ENCODE results near the gene NR6A1.

DNA sequence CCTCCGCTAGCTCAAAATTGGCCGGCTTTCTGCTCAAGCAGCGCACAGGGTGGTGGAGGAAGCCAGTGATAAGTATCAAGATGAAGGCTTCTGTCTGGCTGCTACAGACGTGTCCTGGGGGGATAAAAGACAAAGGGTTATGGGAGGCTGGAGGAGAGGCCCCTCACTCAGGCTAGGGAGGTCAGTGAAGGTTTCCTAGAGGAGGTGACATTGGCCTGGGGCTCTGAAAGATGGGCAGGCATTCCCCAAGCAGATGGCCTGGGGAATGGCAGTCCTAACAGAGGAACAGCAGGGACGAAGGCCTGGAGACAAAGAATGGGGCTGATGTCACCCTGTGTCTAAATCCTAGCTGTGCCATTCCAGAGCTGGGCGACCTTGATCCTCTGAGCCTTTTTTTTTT is 38.1 kb upstream of the NR6A1 start:
- TF ChIP-seq CEBPB (IDR thresholded peaks at IDR 0.05; ENCODE audit: borderline replicate concordance, low read depth, low read length) (no peak), POLR2AphosphoS5 (IDR thresholded peaks at IDR 0.05; ENCODE audit: low read depth, low read length) (no peak), ZNF274 (CRISPR knock-in tag; IDR thresholded peaks at IDR 0.05) (no peak), CREB1 (IDR thresholded peaks at IDR 0.05) (no peak), CREB1 (CRISPR knock-in tag; IDR thresholded peaks at IDR 0.05) (no peak), ZFP36 (IDR thresholded peaks at IDR 0.05; ENCODE audit: borderline replicate concordance, low read depth, low read length, partially characterized antibody) (no peak), HOXA9 (CRISPR knock-in tag; IDR thresholded peaks at IDR 0.05; ENCODE audit: borderline replicate concordance) (no peak), GTF3A (CRISPR knock-in tag; conservative IDR thresholded peaks at IDR 0.05) (no peak), ZSCAN22 (CRISPR knock-in tag; IDR thresholded peaks at IDR 0.05) (no peak), ZBTB1 (CRISPR knock-in tag; IDR thresholded peaks at IDR 0.05; ENCODE audit: borderline replicate concordance) (no peak), ATF7 (IDR thresholded peaks at IDR 0.05) (no peak), ATF7 (CRISPR knock-in tag; IDR thresholded peaks at IDR 0.05) (no peak)
- TF ChIP-seq, protein P1, sequence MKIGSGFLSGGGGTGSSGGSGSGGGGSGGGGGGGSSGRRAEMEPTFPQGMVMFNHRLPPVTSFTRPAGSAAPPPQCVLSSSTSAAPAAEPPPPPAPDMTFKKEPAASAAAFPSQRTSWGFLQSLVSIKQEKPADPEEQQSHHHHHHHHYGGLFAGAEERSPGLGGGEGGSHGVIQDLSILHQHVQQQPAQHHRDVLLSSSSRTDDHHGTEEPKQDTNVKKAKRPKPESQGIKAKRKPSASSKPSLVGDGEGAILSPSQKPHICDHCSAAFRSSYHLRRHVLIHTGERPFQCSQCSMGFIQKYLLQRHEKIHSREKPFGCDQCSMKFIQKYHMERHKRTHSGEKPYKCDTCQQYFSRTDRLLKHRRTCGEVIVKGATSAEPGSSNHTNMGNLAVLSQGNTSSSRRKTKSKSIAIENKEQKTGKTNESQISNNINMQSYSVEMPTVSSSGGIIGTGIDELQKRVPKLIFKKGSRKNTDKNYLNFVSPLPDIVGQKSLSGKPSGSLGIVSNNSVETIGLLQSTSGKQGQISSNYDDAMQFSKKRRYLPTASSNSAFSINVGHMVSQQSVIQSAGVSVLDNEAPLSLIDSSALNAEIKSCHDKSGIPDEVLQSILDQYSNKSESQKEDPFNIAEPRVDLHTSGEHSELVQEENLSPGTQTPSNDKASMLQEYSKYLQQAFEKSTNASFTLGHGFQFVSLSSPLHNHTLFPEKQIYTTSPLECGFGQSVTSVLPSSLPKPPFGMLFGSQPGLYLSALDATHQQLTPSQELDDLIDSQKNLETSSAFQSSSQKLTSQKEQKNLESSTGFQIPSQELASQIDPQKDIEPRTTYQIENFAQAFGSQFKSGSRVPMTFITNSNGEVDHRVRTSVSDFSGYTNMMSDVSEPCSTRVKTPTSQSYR (CRISPR knock-in tag; IDR thresholded peaks at IDR 0.05; ENCODE audit: borderline replicate concordance) = no peak
- TF ChIP-seq, protein P2, sequence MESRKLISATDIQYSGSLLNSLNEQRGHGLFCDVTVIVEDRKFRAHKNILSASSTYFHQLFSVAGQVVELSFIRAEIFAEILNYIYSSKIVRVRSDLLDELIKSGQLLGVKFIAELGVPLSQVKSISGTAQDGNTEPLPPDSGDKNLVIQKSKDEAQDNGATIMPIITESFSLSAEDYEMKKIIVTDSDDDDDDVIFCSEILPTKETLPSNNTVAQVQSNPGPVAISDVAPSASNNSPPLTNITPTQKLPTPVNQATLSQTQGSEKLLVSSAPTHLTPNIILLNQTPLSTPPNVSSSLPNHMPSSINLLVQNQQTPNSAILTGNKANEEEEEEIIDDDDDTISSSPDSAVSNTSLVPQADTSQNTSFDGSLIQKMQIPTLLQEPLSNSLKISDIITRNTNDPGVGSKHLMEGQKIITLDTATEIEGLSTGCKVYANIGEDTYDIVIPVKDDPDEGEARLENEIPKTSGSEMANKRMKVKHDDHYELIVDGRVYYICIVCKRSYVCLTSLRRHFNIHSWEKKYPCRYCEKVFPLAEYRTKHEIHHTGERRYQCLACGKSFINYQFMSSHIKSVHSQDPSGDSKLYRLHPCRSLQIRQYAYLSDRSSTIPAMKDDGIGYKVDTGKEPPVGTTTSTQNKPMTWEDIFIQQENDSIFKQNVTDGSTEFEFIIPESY (CRISPR knock-in tag; IDR thresholded peaks at IDR 0.05) = no peak
- TF ChIP-seq, protein P3, sequence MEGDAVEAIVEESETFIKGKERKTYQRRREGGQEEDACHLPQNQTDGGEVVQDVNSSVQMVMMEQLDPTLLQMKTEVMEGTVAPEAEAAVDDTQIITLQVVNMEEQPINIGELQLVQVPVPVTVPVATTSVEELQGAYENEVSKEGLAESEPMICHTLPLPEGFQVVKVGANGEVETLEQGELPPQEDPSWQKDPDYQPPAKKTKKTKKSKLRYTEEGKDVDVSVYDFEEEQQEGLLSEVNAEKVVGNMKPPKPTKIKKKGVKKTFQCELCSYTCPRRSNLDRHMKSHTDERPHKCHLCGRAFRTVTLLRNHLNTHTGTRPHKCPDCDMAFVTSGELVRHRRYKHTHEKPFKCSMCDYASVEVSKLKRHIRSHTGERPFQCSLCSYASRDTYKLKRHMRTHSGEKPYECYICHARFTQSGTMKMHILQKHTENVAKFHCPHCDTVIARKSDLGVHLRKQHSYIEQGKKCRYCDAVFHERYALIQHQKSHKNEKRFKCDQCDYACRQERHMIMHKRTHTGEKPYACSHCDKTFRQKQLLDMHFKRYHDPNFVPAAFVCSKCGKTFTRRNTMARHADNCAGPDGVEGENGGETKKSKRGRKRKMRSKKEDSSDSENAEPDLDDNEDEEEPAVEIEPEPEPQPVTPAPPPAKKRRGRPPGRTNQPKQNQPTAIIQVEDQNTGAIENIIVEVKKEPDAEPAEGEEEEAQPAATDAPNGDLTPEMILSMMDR (CRISPR knock-in tag; IDR thresholded peaks at IDR 0.05) = no peak
